Stomach (tissue), 9 donors: ENCODE results near the gene KCNAB2. TPM values are rescaled to one million over a fixed set of nuclear protein-coding genes. Genes with fewer than 3 reads are reported as not detected.

Experiments
- DNase-seq, 2 donors: peaks; one replicate each; pipeline versions ENCODE4 v3.0.0 to v3.0.0-alpha.2; 2013 to 2019
- H3K27ac ChIP-seq, 5 donors: fragments of 200-600 bp in 4 of 5; sonication (generic) in 4 of 5; one replicate each; pipeline ENCODE4 v1.5.1; 2013 to 2019; ENCODE audit warnings: mild to moderate bottlenecking in 1 of 5, moderate library complexity in 1 of 5
- H3K27me3 ChIP-seq, 3 donors: fragments of 200-600 bp; sonication (generic); one replicate each; pipeline ENCODE4 v1.5.1; 2017 to 2019; ENCODE audit warnings: mixed run types in 1 of 3
- H3K36me3 ChIP-seq, 4 donors: fragments of 200-600 bp; sonication (generic); 1 replicate in 3 of 4; 2 replicates in 1 of 4; pipeline ENCODE4 v1.5.1; 2016 to 2019
- H3K4me1 ChIP-seq, 4 donors: fragments of 200-600 bp; sonication (generic); one replicate each; pipeline ENCODE4 v1.5.1; 2016 to 2019
- H3K4me3 ChIP-seq, 4 donors: fragments of 200-600 bp; sonication (generic) in 3 of 4; one replicate each; pipeline ENCODE4 v1.5.1; 2016 to 2019; ENCODE audit warnings: mild to moderate bottlenecking in 1 of 4
- H3K9me3 ChIP-seq, 4 donors: fragments of 200-600 bp; sonication (generic); one replicate each; pipeline ENCODE4 v1.5.1; 2016 to 2019
- CTCF ChIP-seq, 7 experiments: fragments of 450-650 bp in 4 of 7; fragments of 200-600 bp in 3 of 7; sonication (generic) in 3 of 7; IDR thresholded peaks; one replicate each; pipeline ENCODE4 v1.5.1; 2016 to 2019; ENCODE audit warnings: antibody characterized with exemption in 7 of 7, control low read depth in 2 of 7, mild to moderate bottlenecking in 1 of 7
- EP300 ChIP-seq: sonication (generic); formaldehyde crosslinking; IDR thresholded peaks from one replicate; pipeline ENCODE4 v1.6.1; 2017; ENCODE audit warnings: antibody characterized with exemption
- POLR2A ChIP-seq, 4 donors: fragments of 450-650 bp; IDR thresholded peaks; one replicate each; pipeline ENCODE4 v1.6.1; 2016; ENCODE audit warnings: antibody characterized with exemption in 4 of 4, control low read depth in 2 of 4, mild to moderate bottlenecking in 1 of 4, moderate library complexity in 1 of 4
- POLR2AphosphoS5 ChIP-seq, 3 donors: sonication (generic); formaldehyde crosslinking; IDR thresholded peaks; one replicate each; pipeline ENCODE4 v1.6.1; 2016; ENCODE audit warnings: antibody characterized with exemption in 3 of 3
- WGBS, 5 donors: extraction: QIAGEN DNeasy Blood & Tissue Kit in 3 of 5; methylation state at CpG; one replicate each; pipeline versions ENCODE4 v1.1.5 to v1.1.7; 2013 to 2018; 5-methylcytosine and 5-hydroxymethylcytosine counted together
- intact Hi-C: fragments of 100-400 bp; cut with DNase I; formaldehyde crosslinking; loops from one replicate; pipeline ENCODE4 v1.15.1; 2023; ENCODE audit warnings: low total_unique reads
- polyA plus RNA-seq, 3 donors: library from polyadenylated mRNA; stranded (reverse); fragments of 200-250 nt; gene quantifications; one replicate each; pipeline ENCODE4 v1.2.3, GENCODE V29; 2013
- total RNA-seq, 5 donors: library from RNA; depleted of rRNA; stranded (reverse); fragments of >200 nt; gene quantifications; one replicate each; pipeline versions ENCODE4 v1.1.0 to v1.2.3, GENCODE V29; 2014 to 2016
- donor health status: healthy with polysubstance abuse.
- donor health status: Bipolar disorder and iron deficiency.
- donor health status: healthy.

Gene KCNAB2
- total and polyA plus RNA-seq, 8 donors, result 0.29 to 39.1 (median 3.3) TPM

- H3K27me3 ChIP-seq, result peaks cover 0 to 30% (median 0%) of the 10 kb centered on the region in 3 donors
- no peaks in the 10 kb centered on the region for H3K9me3 ChIP-seq
- no peaks in the 10 kb centered on the region for H3K4me1 ChIP-seq
- 61 to 70% (median 62%) methylated on average over 24 of the region's 24 CpGs for WGBS, 5 donors
- H3K36me3 ChIP-seq, result no peaks in the 10 kb centered on the region
- H3K4me3 ChIP-seq, result no peak overlapping the region
- no peak for TF ChIP-seq EP300
- TF ChIP-seq CTCF (IDR thresholded peaks at IDR 0.05), result no peak
- TF ChIP-seq POLR2A (IDR thresholded peaks at IDR 0.05), result no peak
- TF ChIP-seq POLR2AphosphoS5 (IDR thresholded peaks at IDR 0.05), result no peak
- intact Hi-C loops, result no loop called here
- DNase-seq, result peak in 1 of 2 donors; percentile 53
- no peak overlapping the region for H3K27ac ChIP-seq
These were observed 41.9 kb upstream of the KCNAB2 start for GRCh38 chr1:6003568-6004411.

- DNase-seq, result no peak
- no peaks in the 10 kb centered on the region for H3K36me3 ChIP-seq
- intact Hi-C loops, result no loop called here
- H3K4me1 ChIP-seq, result no peaks in the 10 kb centered on the region
- no peak overlapping the region for H3K4me3 ChIP-seq
- 85 to 96% (median 88%) methylated on average over 9 to 11 of the region's 11 CpGs for WGBS, 5 donors
- H3K27ac ChIP-seq, result no peak overlapping the region
- H3K9me3 ChIP-seq, result no peaks in the 10 kb centered on the region
- no peak for TF ChIP-seq EP300
- TF ChIP-seq CTCF (IDR thresholded peaks at IDR 0.05), result no peak
- no peak for TF ChIP-seq POLR2A (IDR thresholded peaks at IDR 0.05)
- TF ChIP-seq POLR2AphosphoS5 (IDR thresholded peaks at IDR 0.05), result no peak
- H3K27me3 ChIP-seq, result peaks cover 0 to 29% (median 0%) of the 10 kb centered on the region in 3 donors
These were observed 41.1 kb upstream of the KCNAB2 start for GRCh38 chr1:6004412-6005123.

GRCh38 chr1:6005276-6005917 is 40.3 kb upstream of the KCNAB2 start:
- intact Hi-C loops, result no loop called here
- Histone ChIP-seq H3K4me1 (no peaks in the 10 kb centered on the region), H3K36me3 (no peaks in the 10 kb centered on the region), H3K4me3 (no peak overlapping the region), H3K27me3 (peaks cover 0 to 29% (median 0%) of the 10 kb centered on the region in 3 donors), H3K9me3 (no peaks in the 10 kb centered on the region), H3K27ac (no peak overlapping the region)
- WGBS, 5 donors, result 71 to 80% (median 75%) methylated on average over 9 to 10 of the region's 10 CpGs
- DNase-seq, result peak in 1 of 2 donors; percentile 40
- TF ChIP-seq POLR2AphosphoS5 (IDR thresholded peaks at IDR 0.05) (no peak), EP300 (no peak), CTCF (IDR thresholded peaks at IDR 0.05) (no peak), POLR2A (IDR thresholded peaks at IDR 0.05) (no peak)

GRCh38 chr1:6006882-6007281 is 38.8 kb upstream of the KCNAB2 start:
- DNase-seq, result no peak
- Histone ChIP-seq H3K27ac (no peak overlapping the region), H3K27me3 (peaks cover 0 to 29% (median 0%) of the 10 kb centered on the region in 3 donors), H3K36me3 (no peaks in the 10 kb centered on the region), H3K4me3 (no peak overlapping the region), H3K9me3 (no peaks in the 10 kb centered on the region), H3K4me1 (no peaks in the 10 kb centered on the region)
- intact Hi-C loops, result no loop called here
- 56 to 64% (median 61%) methylated on average over 10 to 12 of the region's 12 CpGs for WGBS, 5 donors
- no peak for TF ChIP-seq EP300
- TF ChIP-seq POLR2AphosphoS5 (IDR thresholded peaks at IDR 0.05), result no peak
